ENCODE measurements around the gene ADAMTS2. TPM values are rescaled to one million over a fixed set of nuclear protein-coding genes. Genes with fewer than 3 reads are reported as not detected.
"Not testable (repeated sequence)": the region's sequence is repeated elsewhere in the genome, so short reads cannot be mapped to it uniquely, and the experiment has no call there.

Gene ADAMTS2
- polyA plus RNA-seq, 1 experiment = 129 TPM

- H3K4me3 ChIP-seq (ENCODE audit: low read depth, low read length) = no peak overlapping the region
- peaks cover 4% of the 10 kb centered on the region; the same call in 1 of the 2 replicates for H3K36me3 ChIP-seq (ENCODE audit: control insufficient read depth, insufficient read depth, low read length)
- ChIA-PET POLR2A (no interaction called here), CTCF (no interaction called here)
- DNase-seq (ENCODE audit: low read depth) = no peak
- TF ChIP-seq CTCF (IDR thresholded peaks at IDR 0.05; ENCODE audit: insufficient read depth, low read depth, low read length) = no peak
- H3K27me3 ChIP-seq (ENCODE audit: control insufficient read depth, insufficient read depth, low read length) = no peaks in the 10 kb centered on the region
Observed at GRCh38 chr5:179288809-179289185, 56.5 kb downstream of the ADAMTS2 start.

GRCh38 chr5:179288101-179288808, 57.0 kb downstream of the ADAMTS2 start:
- no peak for DNase-seq (ENCODE audit: low read depth)
- Histone ChIP-seq H3K36me3 (ENCODE audit: control insufficient read depth, insufficient read depth, low read length) (peaks cover 4% of the 10 kb centered on the region; the same call in 1 of the 2 replicates), H3K4me3 (ENCODE audit: low read depth, low read length) (no peak overlapping the region), H3K27me3 (ENCODE audit: control insufficient read depth, insufficient read depth, low read length) (no peaks in the 10 kb centered on the region)
- ChIA-PET POLR2A (no interaction called here), CTCF (no interaction called here)
- no peak for TF ChIP-seq CTCF (IDR thresholded peaks at IDR 0.05; ENCODE audit: insufficient read depth, low read depth, low read length)

- Histone ChIP-seq H3K4me3 (ENCODE audit: low read depth, low read length) (no peak overlapping the region), H3K36me3 (ENCODE audit: control insufficient read depth, insufficient read depth, low read length) (peaks cover 4% of the 10 kb centered on the region; the same call in 1 of the 2 replicates), H3K27me3 (ENCODE audit: control insufficient read depth, insufficient read depth, low read length) (no peaks in the 10 kb centered on the region)
- ChIA-PET POLR2A (no interaction called here), CTCF (no interaction called here)
- TF ChIP-seq CTCF (IDR thresholded peaks at IDR 0.05; ENCODE audit: insufficient read depth, low read depth, low read length) = no peak
- DNase-seq (ENCODE audit: low read depth) = no peak
Observed at GRCh38 chr5:179287631-179288030, 57.6 kb downstream of the ADAMTS2 start.

- Histone ChIP-seq H3K36me3 (ENCODE audit: control insufficient read depth, insufficient read depth, low read length) (peaks cover 4% of the 10 kb centered on the region; the same call in 1 of the 2 replicates), H3K4me3 (ENCODE audit: low read depth, low read length) (no peak overlapping the region), H3K27me3 (ENCODE audit: control insufficient read depth, insufficient read depth, low read length) (no peaks in the 10 kb centered on the region)
- CTCF ChIA-PET = no interaction called here
- no peak for TF ChIP-seq CTCF (IDR thresholded peaks at IDR 0.05; ENCODE audit: insufficient read depth, low read depth, low read length)
- POLR2A ChIA-PET = no interaction called here
- DNase-seq (ENCODE audit: low read depth) = no peak
Observed at GRCh38 chr5:179287071-179287470, 58.2 kb downstream of the ADAMTS2 start.

GRCh38 chr5:179285776-179286162, 59.5 kb downstream of the ADAMTS2 start:
- H3K27me3 ChIP-seq (ENCODE audit: control insufficient read depth, insufficient read depth, low read length); H3K36me3 ChIP-seq (ENCODE audit: control insufficient read depth, insufficient read depth, low read length); DNase-seq (ENCODE audit: low read depth); POLR2A ChIA-PET; H3K4me3 ChIP-seq (ENCODE audit: low read depth, low read length): not testable (repeated sequence)
- CTCF ChIA-PET = interaction anchor here (0.6 to 1.2 kb wide), 3 partner anchors 9 to 76 kb away, joined by 3 to 5 read pairs (median 3); no protein-coding TSS in a partner anchor
